HUES6 (cell line): ENCODE results near the gene DIO1.

Experiments used
- H3K27ac ChIP-seq: 2 replicates; pipeline ENCODE4 v1.7.0; 2013; ENCODE audit warnings: low read depth, mild to moderate bottlenecking, low read length, inconsistent platforms
- H3K27me3 ChIP-seq: 2 replicates; pipeline ENCODE4 v1.6.1; 2013; ENCODE audit warnings: low read length; ENCODE audit not compliant: control insufficient read depth, insufficient read depth
- H3K36me3 ChIP-seq: 2 replicates; pipeline ENCODE4 v1.6.1; 2013; ENCODE audit warnings: low read length; ENCODE audit not compliant: control insufficient read depth, insufficient read depth
- H3K4me1 ChIP-seq: 2 replicates; pipeline ENCODE4 v1.6.1; 2013; ENCODE audit warnings: low read length; ENCODE audit not compliant: control insufficient read depth, insufficient read depth
- H3K4me3 ChIP-seq: 2 replicates; pipeline ENCODE4 v1.5.1; 2013; ENCODE audit warnings: low read depth, low read length
- H3K9ac ChIP-seq: one replicate; pipeline ENCODE4 v1.6.1; 2013; ENCODE audit warnings: mild to moderate bottlenecking, low read length
- H3K9me3 ChIP-seq: 2 replicates; pipeline ENCODE4 v1.6.1; 2013; ENCODE audit warnings: low read depth, low read length; ENCODE audit not compliant: control insufficient read depth, insufficient read depth

DIO1 gene

GRCh38 chr1:53943490-53944043, 49.6 kb downstream of the DIO1 start:
- H3K27me3 ChIP-seq, result no peaks in the 10 kb centered on the region
- no peak overlapping the region for H3K9ac ChIP-seq
- no peaks in the 10 kb centered on the region for H3K9me3 ChIP-seq
- peaks cover 26% of the 10 kb centered on the region for H3K4me1 ChIP-seq
- H3K36me3 ChIP-seq, result no peaks in the 10 kb centered on the region
- no peak overlapping the region for H3K27ac ChIP-seq
- H3K4me3 ChIP-seq, result no peak overlapping the region

- H3K27ac ChIP-seq, result no peak overlapping the region; the same call in 1 of the 2 replicates
These were observed 50.6 kb downstream of the DIO1 start for GRCh38 chr1:53944469-53945182.

GRCh38 chr1:53945183-53945432, 51.1 kb downstream of the DIO1 start:
- Histone ChIP-seq H3K27ac (no peak overlapping the region; the same call in 1 of the 2 replicates), H3K36me3 (no peaks in the 10 kb centered on the region; the same call in 1 of the 2 replicates), H3K9me3 (no peaks in the 10 kb centered on the region), H3K27me3 (no peaks in the 10 kb centered on the region), H3K9ac (peak overlapping the region; percentile 75), H3K4me1 (peaks cover 28% of the 10 kb centered on the region), H3K4me3 (peak overlapping the region; percentile 99)

More at GRCh38 chr1:53944469-53945182, 50.6 kb downstream of the DIO1 start:
- Histone ChIP-seq H3K9ac (peak overlapping the region; percentile 75), H3K9me3 (no peaks in the 10 kb centered on the region), H3K36me3 (no peaks in the 10 kb centered on the region), H3K4me3 (peak overlapping the region; percentile 99), H3K4me1 (peaks cover 26% of the 10 kb centered on the region), H3K27me3 (no peaks in the 10 kb centered on the region)

GRCh38 chr1:53945433-53946251, 51.7 kb downstream of the DIO1 start, which contains the start of gene IFT25:
Gene IFT25, minus strand, starts transcription at chr1:53945699. Its CDS starts 5,617 bp downstream, at chr1:53940082.
- Histone ChIP-seq H3K36me3 (no peaks in the 10 kb centered on the region; the same call in 1 of the 2 replicates), H3K27ac (peak within 1 kb of the TSS; percentile 39), H3K4me3 (peak within 1 kb of the TSS; percentile 99), H3K27me3 (no peaks in the 10 kb centered on the region), H3K9me3 (no peaks in the 10 kb centered on the region), H3K4me1 (peaks cover 30% of the 10 kb centered on the region), H3K9ac (peak within 1 kb of the TSS; percentile 75)

- Histone ChIP-seq H3K27ac (peak within 1 kb of the TSS; percentile 39), H3K27me3 (no peaks in the 10 kb centered on the region), H3K4me1 (peaks cover 37% of the 10 kb centered on the region)
These were observed 52.5 kb downstream of the DIO1 start, which contains the start of gene LRRC42 for GRCh38 chr1:53946252-53947171. Gene LRRC42, plus strand, starts transcription at chr1:53946350. Its CDS starts 5,650 bp downstream, at chr1:53952000.

GRCh38 chr1:53947172-53947907, 53.4 kb downstream of the DIO1 start:
- Histone ChIP-seq H3K9me3 (no peaks in the 10 kb centered on the region), H3K4me3 (peak overlapping the region; percentile 92), H3K27me3 (no peaks in the 10 kb centered on the region), H3K4me1 (peaks cover 38% of the 10 kb centered on the region), H3K27ac (no peak overlapping the region), H3K9ac (peak overlapping the region; percentile 1), H3K36me3 (peaks cover 7% of the 10 kb centered on the region)

More at GRCh38 chr1:53946252-53947171, 52.5 kb downstream of the DIO1 start, which contains the start of gene LRRC42:
- no peaks in the 10 kb centered on the region for H3K9me3 ChIP-seq
- no peaks in the 10 kb centered on the region; the same call in 1 of the 2 replicates for H3K36me3 ChIP-seq
- peak within 1 kb of the TSS; percentile 99 for H3K4me3 ChIP-seq
- H3K9ac ChIP-seq, result peak within 1 kb of the TSS; percentile 75

GRCh38 chr1:53948291-53948690, 54.3 kb downstream of the DIO1 start:
- Histone ChIP-seq H3K27me3 (no peaks in the 10 kb centered on the region), H3K4me3 (no peak overlapping the region), H3K9me3 (no peaks in the 10 kb centered on the region), H3K4me1 (peaks cover 29% of the 10 kb centered on the region), H3K36me3 (peaks cover 17% of the 10 kb centered on the region), H3K9ac (no peak overlapping the region), H3K27ac (no peak overlapping the region)

GRCh38 chr1:53949023-53949990, 55.3 kb downstream of the DIO1 start:
- H3K4me3 ChIP-seq, result no peak overlapping the region
- no peaks in the 10 kb centered on the region for H3K27me3 ChIP-seq
- H3K27ac ChIP-seq, result no peak overlapping the region
- no peaks in the 10 kb centered on the region for H3K9me3 ChIP-seq
- peaks cover 26% of the 10 kb centered on the region for H3K4me1 ChIP-seq
- peaks cover 22% of the 10 kb centered on the region for H3K36me3 ChIP-seq
- no peak overlapping the region for H3K9ac ChIP-seq

- H3K36me3 ChIP-seq, result peaks cover 28% of the 10 kb centered on the region
- no peaks in the 10 kb centered on the region for H3K27me3 ChIP-seq
- no peak overlapping the region for H3K27ac ChIP-seq
- H3K4me3 ChIP-seq, result no peak overlapping the region
- H3K9ac ChIP-seq, result no peak overlapping the region
- no peaks in the 10 kb centered on the region for H3K9me3 ChIP-seq
- peaks cover 26% of the 10 kb centered on the region for H3K4me1 ChIP-seq
These were observed 57.7 kb downstream of the DIO1 start for GRCh38 chr1:53951697-53952096.
